NB4 (cell line): Measurements from ENCODE around the gene SPIRE2.

Experiments
- CTCF ChIP-seq: IDR thresholded peaks from one replicate; pipeline ENCODE4 v1.5.1; 2012; ENCODE audit warnings: low read depth, low read length
- MAX ChIP-seq: IDR thresholded peaks from 2 replicates; pipeline ENCODE4 v1.6.1; 2011; ENCODE audit warnings: low read depth, low read length
- MYC ChIP-seq: IDR thresholded peaks from 2 replicates; pipeline ENCODE4 v1.6.1; 2011; ENCODE audit warnings: low read depth, low read length
- POLR2A ChIP-seq: IDR thresholded peaks from 2 replicates; pipeline ENCODE4 v1.6.1; 2011; ENCODE audit warnings: mild to moderate bottlenecking; ENCODE audit not compliant: insufficient read length; ENCODE audit errors: extremely low read depth

- TF ChIP-seq CTCF = no peak
- no peak for TF ChIP-seq POLR2A
- TF ChIP-seq MAX = no peak
- no peak for TF ChIP-seq MYC
Observed at GRCh38 chr16:89890886-89891657, 62.8 kb downstream of the SPIRE2 start.
